Measurements from ENCODE around the gene MYCN.

Gene MYCN

GRCh38 chr2:15981646-15982045, 41.3 kb downstream of the MYCN start:
- DNase-seq = no peak

DNA sequence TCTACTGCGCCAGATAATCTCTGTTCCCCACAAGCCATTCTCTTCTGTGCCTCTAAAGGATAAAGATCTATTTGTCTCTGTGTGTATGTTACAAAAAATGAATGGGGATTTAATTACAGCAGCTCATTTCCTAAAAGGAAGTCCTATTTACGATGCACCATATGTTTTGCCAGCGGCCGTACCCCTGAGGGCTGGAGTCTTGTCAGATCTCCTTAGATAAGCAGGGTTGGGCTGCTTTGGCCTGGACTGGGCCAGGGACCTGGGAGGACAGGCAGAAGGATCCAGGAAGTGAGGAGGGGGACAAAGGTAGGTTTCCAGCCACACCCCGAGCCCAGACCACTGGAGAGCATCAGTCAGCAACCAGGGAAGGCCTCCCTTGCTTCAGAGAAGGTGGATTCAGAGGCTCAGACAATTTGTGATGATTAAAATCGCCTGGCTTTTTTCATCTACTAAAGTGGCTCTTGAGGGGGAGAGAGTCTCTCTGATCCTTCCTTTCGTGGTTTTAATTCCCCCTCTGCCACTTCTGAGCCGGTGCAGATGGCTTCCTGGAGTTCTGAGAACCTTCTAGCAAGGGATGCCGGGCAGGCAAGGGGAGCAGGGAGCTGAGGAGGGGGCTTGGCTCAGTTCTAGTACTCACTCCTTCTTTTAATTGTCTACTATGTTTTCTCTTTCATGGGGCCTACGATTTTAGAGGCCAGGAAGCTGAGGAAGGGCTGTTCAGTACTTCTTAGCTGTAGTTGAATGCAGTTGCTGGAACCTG, 42.1 kb downstream of the MYCN start:
- DNase-seq = no peak

DNA sequence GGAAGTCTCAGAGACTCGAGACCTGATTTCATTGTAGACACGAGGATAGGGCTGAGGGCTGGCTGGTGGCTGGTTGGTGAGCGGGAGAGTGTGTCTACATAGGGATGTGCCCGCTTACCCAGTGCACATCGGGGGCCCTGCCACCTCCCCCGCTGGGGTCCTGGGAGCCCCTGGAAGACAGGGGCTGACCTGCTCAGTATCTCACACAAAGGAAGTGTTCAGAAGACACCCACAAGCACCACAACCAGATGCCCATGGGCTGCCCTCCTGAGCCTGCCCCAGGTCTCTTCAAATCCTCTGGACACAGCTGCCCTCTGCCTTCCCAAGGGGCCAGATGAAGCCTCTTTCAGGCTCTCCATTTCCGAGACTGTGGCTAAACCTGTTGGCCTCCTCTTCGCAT, 43.1 kb downstream of the MYCN start:
- DNase-seq = no peak

DNA sequence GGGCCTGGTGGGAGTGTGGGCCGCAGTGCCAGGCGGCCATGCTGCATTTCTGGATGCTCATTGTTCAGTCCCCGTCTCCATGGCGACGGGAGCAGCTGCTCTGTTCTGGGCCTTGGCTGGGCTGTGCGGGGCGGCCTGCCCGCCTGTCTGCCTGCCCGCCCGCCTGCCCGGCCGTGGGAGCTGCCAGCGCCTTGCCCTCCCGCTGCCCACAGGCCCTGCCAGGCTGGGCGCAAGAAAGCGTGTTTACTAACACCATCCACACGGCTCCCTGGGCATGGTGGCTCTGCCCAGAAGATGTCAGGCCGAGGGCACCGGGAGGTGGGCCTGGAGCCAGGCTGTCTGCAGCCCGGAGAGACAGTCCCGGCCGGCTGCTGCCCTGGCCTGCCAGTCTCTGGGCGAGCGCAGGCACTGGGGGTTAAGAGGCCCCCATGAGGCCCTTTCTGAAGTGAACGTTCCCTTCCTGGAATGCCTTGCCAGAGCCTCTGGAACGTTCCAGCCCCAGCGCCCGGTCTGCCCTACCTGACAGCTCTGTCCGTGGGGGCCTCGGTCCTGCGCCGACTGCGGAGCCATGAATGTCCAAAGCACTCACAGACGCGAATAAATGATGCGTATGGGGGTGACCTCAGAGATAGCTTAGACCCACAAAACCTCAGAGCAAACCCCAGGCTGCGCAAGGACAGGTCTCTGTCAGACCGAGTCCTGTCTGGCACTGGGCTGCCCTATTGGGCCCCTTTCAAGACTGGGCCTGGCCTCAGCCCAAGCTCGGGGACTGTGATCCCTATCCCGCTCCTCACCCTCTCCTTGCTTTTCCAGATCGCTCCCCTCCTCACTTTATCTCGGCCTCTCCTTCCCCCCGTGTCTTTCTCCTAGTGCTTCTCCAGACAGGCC, 44.3 kb downstream of the MYCN start:
- peak; percentile 65 for DNase-seq

GRCh38 chr2:15985531-15985930, 45.2 kb downstream of the MYCN start:
- no peak for DNase-seq

GRCh38 chr2:15986068-15986560, 45.8 kb downstream of the MYCN start:
- no peak for DNase-seq

DNA sequence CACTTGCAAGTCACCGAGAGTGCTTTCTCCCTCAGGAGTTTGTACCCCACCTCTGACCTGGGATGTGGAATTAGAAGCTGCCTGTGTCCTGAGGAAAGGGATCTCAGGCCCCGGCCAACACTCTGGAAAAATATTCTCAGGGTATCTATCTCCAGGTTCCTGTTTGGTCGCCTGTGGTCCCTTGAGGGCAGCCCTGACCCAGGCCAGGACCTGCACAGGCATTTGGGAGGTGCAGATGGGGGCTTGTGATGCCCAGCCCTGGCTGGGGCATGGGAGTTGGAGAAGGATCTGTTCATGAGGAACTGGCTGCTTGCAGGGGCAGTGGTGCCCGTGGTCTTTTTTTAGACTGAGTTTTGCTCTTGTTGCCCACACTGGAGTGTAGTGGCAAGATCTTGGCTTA, 46.3 kb downstream of the MYCN start:
- DNase-seq = no peak

DNA sequence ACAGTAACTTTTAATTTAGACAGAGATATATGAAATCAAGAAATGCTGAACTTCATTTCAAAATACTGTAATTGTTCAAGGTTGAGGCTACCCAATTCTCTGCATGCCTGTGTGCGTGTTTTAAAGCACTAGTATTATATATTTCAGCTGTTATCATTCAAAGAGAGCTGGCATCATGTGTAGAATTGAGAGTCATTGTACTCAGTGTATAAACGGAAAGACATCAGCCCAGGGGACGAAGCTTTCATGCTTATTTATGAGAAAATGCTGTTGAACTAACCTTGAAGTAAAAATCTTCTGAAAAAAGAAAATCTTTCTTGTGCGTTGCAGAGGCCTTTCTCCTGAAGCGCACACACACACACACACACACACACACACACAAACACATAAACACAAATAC, 48.4 kb downstream of the MYCN start:
- DNase-seq = no peak

DNA sequence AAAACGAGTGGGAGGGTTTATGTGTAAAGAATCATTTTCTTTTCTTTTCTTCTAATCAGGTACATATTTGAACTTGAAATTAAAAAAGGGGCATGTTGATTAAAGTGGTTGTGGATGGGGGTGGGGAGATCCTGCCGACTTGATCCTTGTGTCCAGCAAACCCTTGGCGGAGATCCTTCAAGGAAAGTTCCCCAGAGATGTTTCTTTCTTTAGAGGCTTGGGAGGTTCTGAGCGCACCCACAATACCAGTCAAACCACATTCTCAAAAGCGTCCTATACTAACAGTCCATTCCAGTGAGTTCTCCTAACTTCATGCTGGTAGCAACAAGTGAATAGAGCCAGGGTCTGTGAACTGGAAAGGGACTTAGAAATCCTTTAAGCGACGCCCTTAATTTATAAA, 49.2 kb downstream of the MYCN start:
- no peak for DNase-seq

- DNase-seq = no peak
Measured at GRCh38 chr2:15990151-15991101, 50.1 kb downstream of the MYCN start.

DNA sequence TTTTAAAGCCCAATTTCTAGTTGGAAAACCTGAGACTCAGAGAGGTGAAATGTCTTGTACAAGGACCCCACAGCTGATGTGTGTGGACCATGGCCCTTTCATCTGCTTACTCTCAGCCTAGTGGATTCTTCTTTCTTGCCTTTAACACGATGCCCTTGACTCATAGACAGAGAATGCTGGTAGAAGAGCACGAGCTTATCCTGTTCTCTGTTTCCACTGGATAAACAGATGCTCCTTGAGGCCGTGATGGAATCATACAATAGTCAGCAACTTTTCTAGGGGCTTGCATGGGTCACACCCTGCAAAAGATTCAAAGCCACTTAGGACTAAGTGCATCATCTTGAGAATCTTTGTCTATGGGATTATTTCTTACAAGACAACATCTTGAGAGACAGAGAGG, 50.9 kb downstream of the MYCN start:
- DNase-seq = no peak

GRCh38 chr2:15992457-15993231, 52.3 kb downstream of the MYCN start:
- DNase-seq = no peak

DNA sequence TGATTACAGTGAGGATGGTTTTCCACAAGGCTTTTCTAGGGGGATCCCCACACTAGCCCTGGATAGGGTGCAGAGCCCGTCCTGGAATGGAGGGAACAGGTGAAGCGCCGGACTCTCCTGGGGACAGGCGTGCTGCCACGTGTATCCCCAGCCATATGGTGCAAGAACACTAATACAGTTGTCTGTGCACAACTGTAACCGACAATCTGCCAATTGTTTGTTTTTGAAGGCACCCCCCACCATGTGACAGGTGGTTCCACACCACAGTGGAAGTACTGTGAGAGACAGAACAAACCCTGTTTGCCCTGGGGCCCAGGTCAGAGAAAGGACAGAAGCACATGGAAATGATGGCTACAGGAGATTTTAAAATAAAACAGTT, 52.9 kb downstream of the MYCN start:
- DNase-seq = peak; percentile 41

DNA sequence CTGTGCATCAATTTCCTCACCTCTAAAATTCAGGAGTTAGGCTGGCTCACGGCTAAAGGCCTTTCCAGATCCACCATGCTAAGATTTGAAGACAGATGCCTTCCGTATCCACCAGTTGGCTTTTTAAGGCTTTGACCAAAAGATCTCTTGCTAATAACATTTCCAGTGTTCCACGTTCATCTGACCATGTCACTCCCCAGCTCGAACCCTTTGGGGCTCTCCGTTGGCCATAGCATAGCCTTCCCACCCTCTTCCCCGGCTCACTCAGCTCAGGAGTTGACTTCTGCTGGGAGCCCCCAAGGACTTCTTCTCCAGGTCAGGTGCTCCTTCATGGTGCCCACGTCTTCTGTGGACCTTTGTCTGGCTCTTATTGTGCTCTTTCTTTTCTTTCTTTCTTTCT, 53.3 kb downstream of the MYCN start:
- DNase-seq = no peak

- no peak for DNase-seq
Measured at GRCh38 chr2:15995603-15996002, 55.3 kb downstream of the MYCN start.

All from left hindlimb (tissue), 1 donor.